DMS153 treated with DMSO at 0.1 percent for 48 hours (cell line): ENCODE results near the gene SIDT1.

Experiments
- DNase-seq: peaks from one replicate; lab custom pipeline; 2025; ENCODE audit not compliant: unreplicated experiment; lab: John Stamatoyannopoulos, UW

SIDT1 gene

GRCh38 chr3:113678773-113679172, 146.4 kb downstream of the SIDT1 start:
- no peak for DNase-seq
